GM12801 (cell line): Measurements from ENCODE around the gene RAB3GAP2.

Source experiments
- TF ChIP-seq, protein P1 (sequence below): IDR thresholded peaks from one replicate; pipeline ENCODE4 v1.5.1; 2011; ENCODE audit warnings: control low read depth; ENCODE audit not compliant: insufficient read length; ENCODE audit errors: extremely low read depth

The RAB3GAP2 gene

DNA sequence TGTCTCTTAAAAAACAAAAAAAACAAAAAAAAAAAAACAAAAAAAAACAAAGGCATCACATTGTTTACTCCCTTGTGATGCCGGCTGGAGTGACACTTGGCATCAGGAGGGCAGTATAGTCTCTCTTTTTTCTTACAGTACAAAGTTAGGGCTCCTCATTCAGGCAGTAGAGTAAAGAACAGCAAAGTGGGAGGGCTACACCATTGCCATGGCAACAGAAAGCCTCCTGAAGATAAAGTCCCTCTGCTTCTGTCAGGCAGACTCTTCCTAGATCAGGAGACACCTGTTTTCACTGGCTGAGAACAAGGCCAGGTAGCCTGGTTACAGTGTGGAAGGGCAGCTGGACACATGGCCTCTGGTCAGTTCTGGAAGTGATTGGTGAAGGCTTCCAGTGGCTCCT, 41.3 kb upstream of the RAB3GAP2 start:
- TF ChIP-seq, protein P1, sequence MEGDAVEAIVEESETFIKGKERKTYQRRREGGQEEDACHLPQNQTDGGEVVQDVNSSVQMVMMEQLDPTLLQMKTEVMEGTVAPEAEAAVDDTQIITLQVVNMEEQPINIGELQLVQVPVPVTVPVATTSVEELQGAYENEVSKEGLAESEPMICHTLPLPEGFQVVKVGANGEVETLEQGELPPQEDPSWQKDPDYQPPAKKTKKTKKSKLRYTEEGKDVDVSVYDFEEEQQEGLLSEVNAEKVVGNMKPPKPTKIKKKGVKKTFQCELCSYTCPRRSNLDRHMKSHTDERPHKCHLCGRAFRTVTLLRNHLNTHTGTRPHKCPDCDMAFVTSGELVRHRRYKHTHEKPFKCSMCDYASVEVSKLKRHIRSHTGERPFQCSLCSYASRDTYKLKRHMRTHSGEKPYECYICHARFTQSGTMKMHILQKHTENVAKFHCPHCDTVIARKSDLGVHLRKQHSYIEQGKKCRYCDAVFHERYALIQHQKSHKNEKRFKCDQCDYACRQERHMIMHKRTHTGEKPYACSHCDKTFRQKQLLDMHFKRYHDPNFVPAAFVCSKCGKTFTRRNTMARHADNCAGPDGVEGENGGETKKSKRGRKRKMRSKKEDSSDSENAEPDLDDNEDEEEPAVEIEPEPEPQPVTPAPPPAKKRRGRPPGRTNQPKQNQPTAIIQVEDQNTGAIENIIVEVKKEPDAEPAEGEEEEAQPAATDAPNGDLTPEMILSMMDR, result no peak

DNA sequence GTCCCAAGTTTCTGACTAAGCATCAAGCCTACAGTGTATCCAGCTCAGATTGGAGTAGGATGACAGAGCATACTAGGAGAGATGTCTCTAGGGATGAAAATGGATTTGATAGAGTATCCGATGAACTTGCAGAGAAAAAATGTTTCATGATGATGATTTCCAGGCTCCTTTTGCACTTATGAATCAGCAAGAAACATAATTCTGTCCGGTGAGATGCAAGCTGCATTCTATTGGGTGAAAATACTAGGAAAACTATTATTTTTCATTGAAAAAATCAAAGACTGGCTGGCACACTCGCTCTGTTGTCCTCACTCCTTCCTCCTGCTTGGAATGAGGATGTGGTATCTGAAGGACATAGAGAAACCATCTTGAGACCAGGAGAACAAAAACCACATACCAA, 35.4 kb upstream of the RAB3GAP2 start:
- TF ChIP-seq, protein P1, result no peak

DNA sequence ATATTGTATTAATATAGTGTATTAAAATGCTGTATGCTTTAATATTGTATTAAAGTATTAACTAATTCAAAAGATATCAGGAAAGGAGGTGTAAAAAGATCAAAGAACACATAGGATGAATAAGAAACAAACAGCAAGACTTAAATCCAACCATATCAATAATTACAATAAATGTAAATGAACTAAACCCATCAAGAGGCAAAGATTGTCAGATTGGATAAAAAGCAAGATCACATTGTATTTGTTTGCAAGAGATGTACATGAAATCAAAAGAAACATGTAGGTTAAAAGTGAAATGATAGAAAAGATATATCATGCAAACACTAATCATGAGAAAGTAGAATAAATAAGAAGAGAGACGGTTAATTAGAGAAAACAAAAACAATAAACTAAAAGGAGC, 34.1 kb upstream of the RAB3GAP2 start:
- TF ChIP-seq, protein P1, result no peak

DNA sequence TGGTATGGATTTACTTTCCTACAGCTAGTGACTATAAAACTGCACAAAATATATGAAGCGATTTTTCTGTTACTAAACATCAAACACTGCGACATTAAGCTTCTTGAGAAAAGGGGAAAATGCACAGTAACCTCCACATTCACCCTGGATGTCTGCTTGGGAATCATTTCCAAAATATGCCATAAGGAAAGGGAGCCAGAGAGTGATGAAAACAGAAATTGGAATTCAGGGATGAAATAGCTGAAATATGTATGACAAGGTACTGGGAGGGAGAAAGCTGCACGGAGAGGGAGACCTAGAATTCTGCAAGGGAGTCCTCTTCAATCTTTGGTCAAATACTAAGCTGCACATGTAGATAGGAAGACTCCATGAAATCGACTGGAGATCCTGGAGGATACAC, 31.6 kb upstream of the RAB3GAP2 start:
- TF ChIP-seq, protein P1, result no peak

- TF ChIP-seq, protein P1, result no peak
These were observed 29.4 kb upstream of the RAB3GAP2 start for GRCh38 chr1:220301630-220302029.

DNA sequence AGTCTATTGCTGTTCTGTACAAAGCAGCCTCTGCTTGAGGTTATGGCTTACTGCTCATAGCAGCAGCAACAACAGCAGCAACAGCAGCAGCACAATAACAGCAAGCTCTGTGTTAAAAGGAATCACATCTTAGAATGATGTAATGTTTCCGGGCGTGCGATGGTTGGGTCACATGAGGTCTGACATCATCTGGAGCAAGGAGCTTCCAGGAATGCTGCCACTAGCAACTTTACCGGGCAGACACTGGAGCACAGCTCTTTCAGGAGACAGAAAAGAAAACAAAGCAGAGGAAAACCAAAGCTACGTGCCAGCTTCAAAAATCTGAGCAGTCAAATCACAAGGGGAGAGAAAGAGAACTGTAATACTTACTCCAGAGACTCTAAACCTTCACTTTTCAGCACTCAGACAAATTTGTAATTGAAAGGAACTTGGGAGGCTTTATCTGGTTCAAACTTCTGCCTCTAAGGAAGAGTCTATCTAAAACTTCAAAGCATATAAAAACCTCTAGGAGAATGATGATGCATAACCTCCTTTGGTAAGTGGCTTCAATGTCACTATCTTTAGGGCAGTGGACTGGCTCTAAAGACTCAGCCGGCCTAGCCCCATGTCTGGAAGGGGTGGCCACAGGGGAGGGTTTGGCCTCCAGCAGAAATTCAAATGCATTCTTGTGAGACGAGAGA, 28.3 kb upstream of the RAB3GAP2 start:
- TF ChIP-seq, protein P1, result no peak

DNA sequence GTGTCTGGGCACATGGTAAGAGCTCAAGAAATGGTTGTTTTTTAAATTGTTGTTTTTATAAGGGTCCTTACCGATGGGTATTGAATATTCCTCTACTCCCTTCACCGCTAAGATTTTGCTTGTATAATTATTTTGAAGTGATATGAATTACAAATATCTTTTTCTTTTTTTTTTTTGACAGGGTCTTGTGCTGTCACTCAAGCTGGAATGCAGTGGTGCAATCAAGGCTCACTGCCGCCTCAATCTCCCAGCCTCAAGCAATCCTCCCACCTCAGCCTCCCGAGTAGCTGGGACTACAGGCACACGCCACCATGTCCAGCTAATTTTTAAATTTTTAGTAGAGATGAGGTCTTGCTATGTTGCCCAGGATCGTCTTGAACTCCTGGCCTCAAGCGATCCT, 27.1 kb upstream of the RAB3GAP2 start:
- TF ChIP-seq, protein P1, result no peak
